ENCODE results near the gene CARM1. TPM values are rescaled to one million over a fixed set of nuclear protein-coding genes. Genes with fewer than 3 reads are reported as not detected.

The CARM1 gene
- total and polyA plus RNA-seq, 2 of the 13 experiments (the other 11 are each of a cell fraction or from before 2014, with no cell fraction given), result 27.6 to 55.8 TPM

GRCh38 chr19:10928563-10929401 lies 57.4 kb downstream of the CARM1 start, which contains the start of the genes TIMM29 and YIPF2 (continued):
- TF ChIP-seq, protein P1, sequence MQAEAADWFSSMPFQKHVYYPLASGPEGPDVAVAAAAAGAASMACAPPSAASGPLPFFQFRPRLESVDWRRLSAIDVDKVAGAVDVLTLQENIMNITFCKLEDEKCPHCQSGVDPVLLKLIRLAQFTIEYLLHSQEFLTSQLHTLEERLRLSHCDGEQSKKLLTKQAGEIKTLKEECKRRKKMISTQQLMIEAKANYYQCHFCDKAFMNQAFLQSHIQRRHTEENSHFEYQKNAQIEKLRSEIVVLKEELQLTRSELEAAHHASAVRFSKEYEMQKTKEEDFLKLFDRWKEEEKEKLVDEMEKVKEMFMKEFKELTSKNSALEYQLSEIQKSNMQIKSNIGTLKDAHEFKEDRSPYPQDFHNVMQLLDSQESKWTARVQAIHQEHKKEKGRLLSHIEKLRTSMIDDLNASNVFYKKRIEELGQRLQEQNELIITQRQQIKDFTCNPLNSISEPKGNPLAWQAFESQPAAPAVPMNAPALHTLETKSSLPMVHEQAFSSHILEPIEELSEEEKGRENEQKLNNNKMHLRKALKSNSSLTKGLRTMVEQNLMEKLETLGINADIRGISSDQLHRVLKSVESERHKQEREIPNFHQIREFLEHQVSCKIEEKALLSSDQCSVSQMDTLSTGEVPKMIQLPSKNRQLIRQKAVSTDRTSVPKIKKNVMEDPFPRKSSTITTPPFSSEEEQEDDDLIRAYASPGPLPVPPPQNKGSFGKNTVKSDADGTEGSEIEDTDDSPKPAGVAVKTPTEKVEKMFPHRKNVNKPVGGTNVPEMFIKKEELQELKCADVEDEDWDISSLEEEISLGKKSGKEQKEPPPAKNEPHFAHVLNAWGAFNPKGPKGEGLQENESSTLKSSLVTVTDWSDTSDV (CRISPR knock-in tag; IDR thresholded peaks at IDR 0.05), result no peak
- TF ChIP-seq SPEN (CRISPR knock-in tag; IDR thresholded peaks at IDR 0.05; ENCODE audit: low read depth), result peak; percentile 90; the same call in 1 of the 2 replicates
- TF ChIP-seq PHF21A (CRISPR knock-in tag; IDR thresholded peaks at IDR 0.05), result peak; percentile 59; the same call in 1 of the 2 replicates
- TF ChIP-seq THYN1 (CRISPR knock-in tag; IDR thresholded peaks at IDR 0.05; ENCODE audit: borderline replicate concordance, low read depth), result no peak
- TF ChIP-seq CAMTA2 (CRISPR knock-in tag; IDR thresholded peaks at IDR 0.05; ENCODE audit: borderline replicate concordance), result 0 out of 2 replicates have a peak, but pooled peaks have one; percentile 42
- TF ChIP-seq ZNF776 (CRISPR knock-in tag; IDR thresholded peaks at IDR 0.05), result peak; percentile 53; the same call in 1 of the 2 replicates
- no peak for TF ChIP-seq CHD2 (IDR thresholded peaks at IDR 0.05; ENCODE audit: low read depth, low read length)
- TF ChIP-seq, protein P2, sequence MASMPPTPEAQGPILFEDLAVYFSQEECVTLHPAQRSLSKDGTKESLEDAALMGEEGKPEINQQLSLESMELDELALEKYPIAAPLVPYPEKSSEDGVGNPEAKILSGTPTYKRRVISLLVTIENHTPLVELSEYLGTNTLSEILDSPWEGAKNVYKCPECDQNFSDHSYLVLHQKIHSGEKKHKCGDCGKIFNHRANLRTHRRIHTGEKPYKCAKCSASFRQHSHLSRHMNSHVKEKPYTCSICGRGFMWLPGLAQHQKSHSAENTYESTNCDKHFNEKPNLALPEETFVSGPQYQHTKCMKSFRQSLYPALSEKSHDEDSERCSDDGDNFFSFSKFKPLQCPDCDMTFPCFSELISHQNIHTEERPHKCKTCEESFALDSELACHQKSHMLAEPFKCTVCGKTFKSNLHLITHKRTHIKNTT (CRISPR knock-in tag; IDR thresholded peaks at IDR 0.05), result no peak
- peak; percentile 90 for TF ChIP-seq CCAR2 (optimal IDR thresholded peaks at IDR 0.05; ENCODE audit: low read depth, low read length)
- no peak for TF ChIP-seq MATR3 (CRISPR knock-in tag; IDR thresholded peaks at IDR 0.05)
- 0 out of 2 replicates have a peak, but pooled peaks have one; percentile 67 for TF ChIP-seq ZFP82 (CRISPR knock-in tag; IDR thresholded peaks at IDR 0.05; ENCODE audit: borderline replicate concordance)
- 0 out of 2 replicates have a peak, but pooled peaks have one; percentile 79 for TF ChIP-seq FLYWCH1 (CRISPR knock-in tag; IDR thresholded peaks at IDR 0.05)
- no peak for TF ChIP-seq ZFP37 (CRISPR knock-in tag; IDR thresholded peaks at IDR 0.05; ENCODE audit: borderline replicate concordance)
- TF ChIP-seq, protein P3, sequence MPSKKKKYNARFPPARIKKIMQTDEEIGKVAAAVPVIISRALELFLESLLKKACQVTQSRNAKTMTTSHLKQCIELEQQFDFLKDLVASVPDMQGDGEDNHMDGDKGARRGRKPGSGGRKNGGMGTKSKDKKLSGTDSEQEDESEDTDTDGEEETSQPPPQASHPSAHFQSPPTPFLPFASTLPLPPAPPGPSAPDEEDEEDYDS (CRISPR knock-in tag; IDR thresholded peaks at IDR 0.05), result no peak
- TF ChIP-seq ZNF615 (CRISPR knock-in tag; IDR thresholded peaks at IDR 0.05; ENCODE audit: borderline replicate concordance), result no peak
- peak; percentile 38; the same call in 1 of the 2 replicates for TF ChIP-seq SALL2 (CRISPR knock-in tag; IDR thresholded peaks at IDR 0.05)
- TF ChIP-seq, protein P4, sequence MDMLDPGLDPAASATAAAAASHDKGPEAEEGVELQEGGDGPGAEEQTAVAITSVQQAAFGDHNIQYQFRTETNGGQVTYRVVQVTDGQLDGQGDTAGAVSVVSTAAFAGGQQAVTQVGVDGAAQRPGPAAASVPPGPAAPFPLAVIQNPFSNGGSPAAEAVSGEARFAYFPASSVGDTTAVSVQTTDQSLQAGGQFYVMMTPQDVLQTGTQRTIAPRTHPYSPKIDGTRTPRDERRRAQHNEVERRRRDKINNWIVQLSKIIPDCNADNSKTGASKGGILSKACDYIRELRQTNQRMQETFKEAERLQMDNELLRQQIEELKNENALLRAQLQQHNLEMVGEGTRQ (IDR thresholded peaks at IDR 0.05; ENCODE audit: low read depth, low read length), result no peak
- TF ChIP-seq, protein P4 (CRISPR knock-in tag; IDR thresholded peaks at IDR 0.05; ENCODE audit: borderline replicate concordance), result no peak
- TF ChIP-seq ZSCAN21 (CRISPR knock-in tag; IDR thresholded peaks at IDR 0.05; ENCODE audit: borderline replicate concordance), result no peak
- TF ChIP-seq, protein P5, sequence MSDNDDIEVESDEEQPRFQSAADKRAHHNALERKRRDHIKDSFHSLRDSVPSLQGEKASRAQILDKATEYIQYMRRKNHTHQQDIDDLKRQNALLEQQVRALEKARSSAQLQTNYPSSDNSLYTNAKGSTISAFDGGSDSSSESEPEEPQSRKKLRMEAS (IDR thresholded peaks at IDR 0.05), result peak; percentile 72; the same call in 1 of the 2 replicates
- TF ChIP-seq ZSCAN9 (CRISPR knock-in tag; IDR thresholded peaks at IDR 0.05; ENCODE audit: borderline replicate concordance), result no peak
- TF ChIP-seq EZH2 (conservative IDR thresholded peaks at IDR 0.05; ENCODE audit: low read depth, low read length), result no peak
- peak; percentile 43; the same call in 1 of the 2 replicates for TF ChIP-seq ATF1 (CRISPR knock-in tag; IDR thresholded peaks at IDR 0.05)
